HepG2 (cell line): Measurements from ENCODE around the gene TSPAN11. TPM values are rescaled to one million over a fixed set of nuclear protein-coding genes. Genes with fewer than 3 reads are reported as not detected.

Experiments used
- ATAC-seq: fragments of 200-7000 bp; cut with Tn5 transposase; 3 replicates; pipeline ENCODE4 v1.9.1; 2020; ENCODE audit warnings: mild to moderate bottlenecking, moderate library complexity
- BruUV-seq: library from RNA; stranded (reverse); fragments of 400-500 nt; replicated peaks from 2 replicates; lab custom pipeline; 2021; lab: Mats Ljungman, UMichigan
- CTCF ChIA-PET: fragments of 300-600 bp; formaldehyde crosslinking; extraction: SDS; loops from one replicate; lab custom pipeline; 2021; ENCODE audit warnings: low total read pairs, inconsistent platforms, low intra/inter-chr PET ratio; lab: Yijun Ruan, JAX
- POLR2A ChIA-PET: fragments of 350-600 bp; sonication (Branson Sonifier 250); formaldehyde crosslinking; loops from one replicate; lab custom pipeline; 2020; ENCODE audit warnings: antibody characterized with exemption, inconsistent platforms; lab: Yijun Ruan, JAX
- DNase-seq: peaks from one replicate; pipeline ENCODE4 v3.0.0-alpha.2; 2015; ENCODE audit warnings: low spot score
- FAIRE-seq: peaks from 3 replicates; lab custom pipeline; 2011; peaks lifted over from hg19 to GRCh38; lab: Jason Lieb, UNC
- H2AFZ ChIP-seq: one replicate; pipeline ENCODE4 v1.6.1; 2011; ENCODE audit warnings: low read length, inconsistent platforms
- H3K27ac ChIP-seq: fragments of 300-600 bp; 3 replicates; pipeline ENCODE4 v1.8.0; 2011; ENCODE audit warnings: mixed run types, mild to moderate bottlenecking, mixed read lengths, low read length, inconsistent platforms; ENCODE audit not compliant: insufficient read depth; ENCODE audit errors: extremely low read length
- H3K27me3 ChIP-seq, 2 experiments: fragments of 200-600 bp in 1 of 2; 2 replicates in 1 of 2; 3 replicates in 1 of 2; pipeline versions ENCODE4 v1.6.0 to v1.8.0; 2011; ENCODE audit warnings: low read length in 2 of 2, mild to moderate bottlenecking in 2 of 2, moderate library complexity in 2 of 2, inconsistent platforms in 1 of 2; ENCODE audit not compliant: insufficient read depth in 2 of 2, control insufficient read depth in 1 of 2
- H3K36me3 ChIP-seq, 2 experiments: fragments of 200-600 bp in 1 of 2; replicated peaks in 1 of 2; 2 replicates in 1 of 2; 3 replicates in 1 of 2; pipeline versions ENCODE4 v1.5.1 to v1.8.0; 2011; ENCODE audit warnings: low read length in 2 of 2, inconsistent platforms in 1 of 2; ENCODE audit not compliant: insufficient read depth in 2 of 2, control insufficient read depth in 1 of 2
- H3K4me1 ChIP-seq: 2 replicates; pipeline ENCODE4 v1.5.1; 2012; ENCODE audit warnings: low read length, inconsistent platforms; ENCODE audit not compliant: insufficient read depth
- H3K4me2 ChIP-seq: 2 replicates; pipeline ENCODE4 v1.6.0; 2011; ENCODE audit warnings: low read depth, low read length, inconsistent platforms
- H3K4me3 ChIP-seq, 3 experiments: fragments of 200-600 bp in 1 of 3; sonication (generic), shearing (Covaris generic) in 1 of 3; replicated peaks in 1 of 3; 2 replicates each; pipeline ENCODE4 v1.5.1; 2011 to 2016; ENCODE audit warnings: low read length in 3 of 3, inconsistent platforms in 2 of 3, low read depth in 2 of 3, mild to moderate bottlenecking in 2 of 3, control low read depth in 1 of 3, mixed read lengths in 1 of 3; ENCODE audit not compliant: insufficient read depth in 1 of 3
- H3K79me2 ChIP-seq: one replicate; pipeline ENCODE4 v1.6.1; 2011; ENCODE audit warnings: low read length, inconsistent platforms; ENCODE audit not compliant: insufficient read depth
- H3K9ac ChIP-seq: 2 replicates; pipeline ENCODE4 v1.6.0; 2011; ENCODE audit warnings: mild to moderate bottlenecking, low read depth, low read length, inconsistent platforms; ENCODE audit not compliant: insufficient read depth
- H3K9me3 ChIP-seq: 2 replicates; pipeline ENCODE4 v1.5.1; 2012; ENCODE audit warnings: mild to moderate bottlenecking, low read length
- H4K20me1 ChIP-seq: 2 replicates; pipeline ENCODE4 v1.6.0; 2011; ENCODE audit warnings: inconsistent platforms, mild to moderate bottlenecking, low read length, moderate library complexity; ENCODE audit not compliant: insufficient read depth
- ARNTL ChIP-seq: sonication (generic); formaldehyde crosslinking; IDR thresholded peaks from 2 replicates; pipeline ENCODE4 v1.4.0; 2020; ENCODE audit warnings: mild to moderate bottlenecking, missing genetic modification reagents
- ATF7 ChIP-seq, 2 experiments: fragments of 450-650 bp in 1 of 2; sonication (generic) in 1 of 2; formaldehyde crosslinking in 1 of 2; IDR thresholded peaks; 2 replicates each; pipeline versions ENCODE4 v1.4.0 to v1.6.1; 2016 to 2020; ENCODE audit warnings: antibody characterized with exemption in 1 of 2, mild to moderate bottlenecking in 1 of 2, missing genetic modification reagents in 1 of 2
- ATM ChIP-seq: fragments of 450-650 bp; IDR thresholded peaks from 2 replicates; pipeline ENCODE4 v1.7.1; 2017; ENCODE audit warnings: mild to moderate bottlenecking, borderline replicate concordance
- KDM5B ChIP-seq: sonication (generic); formaldehyde crosslinking; IDR thresholded peaks from 2 replicates; pipeline ENCODE4 v1.4.0; 2020; ENCODE audit warnings: missing genetic modification reagents, mild to moderate bottlenecking, borderline replicate concordance
- MED13 ChIP-seq: sonication (generic); formaldehyde crosslinking; IDR thresholded peaks from 2 replicates; pipeline ENCODE4 v1.5.0; 2020; ENCODE audit warnings: missing genetic modification reagents
- NRL ChIP-seq: sonication (generic); formaldehyde crosslinking; IDR thresholded peaks from 2 replicates; pipeline ENCODE4 v1.5.0; 2020; ENCODE audit warnings: missing genetic modification reagents, mild to moderate bottlenecking, moderate library complexity, borderline replicate concordance
- SALL1 ChIP-seq: sonication (generic); formaldehyde crosslinking; IDR thresholded peaks from 2 replicates; pipeline ENCODE4 v1.8.0; 2022; ENCODE audit warnings: mild to moderate bottlenecking, missing genetic modification reagents
- ZFX ChIP-seq: sonication (generic); formaldehyde crosslinking; IDR thresholded peaks from 2 replicates; pipeline ENCODE4 v1.4.0; 2020; ENCODE audit warnings: mild to moderate bottlenecking, low read depth, missing genetic modification reagents, moderate library complexity
- ZNF350 ChIP-seq: sonication (generic); formaldehyde crosslinking; IDR thresholded peaks from 2 replicates; pipeline ENCODE4 v1.4.0; 2020; ENCODE audit warnings: mild to moderate bottlenecking, low read depth, missing genetic modification reagents, borderline replicate concordance
- WGBS: methylation state at CpG from one replicate; pipeline ENCODE4 v1.1.6; 2017; ENCODE audit warnings: low lambda C conversion rate; 5-methylcytosine and 5-hydroxymethylcytosine counted together
- in situ Hi-C: cut with HindIII; loops from 2 replicates; pipeline ENCODE4 v1.10.0; 2017; ENCODE audit warnings: low pct_unique_long_range_greater_than_20kb; ENCODE audit not compliant: extremely low pct_ligation_motif_present
- intact Hi-C: fragments of 100-400 bp; cut with micrococcal nuclease; formaldehyde crosslinking; loops from one replicate; pipeline ENCODE4 v1.10.0; 2022; ENCODE audit not compliant: unreplicated experiment
- polyA plus RNA-seq, 8 experiments: library from polyadenylated mRNA; depleted of rRNA in 3 of 8; stranded (reverse) in 7 of 8; unstranded in 1 of 8; fragments of >200 nt; fragmentation: Illumina TruSeq in 4 of 8; extraction: Trizol in 4 of 8; gene quantifications; 2 replicates each; pipeline versions ENCODE4 v1.2.1 to v1.2.3, GENCODE V29; 2011 to 2016; ENCODE audit warnings: low read depth in 4 of 8, missing spikeins in 1 of 8, mixed read lengths in 1 of 8; ENCODE audit not compliant: insufficient read depth in 1 of 8
- total RNA-seq, 5 experiments: library from RNA; depleted of rRNA; stranded (reverse); fragments of >200 nt; fragmentation: Illumina TruSeq; extraction: Trizol; gene quantifications; 2 replicates each; pipeline ENCODE4 v1.2.3, GENCODE V29; 2016; ENCODE audit warnings: low read depth in 1 of 5
- TF ChIP-seq, protein P1 (sequence below): sonication (generic); formaldehyde crosslinking; IDR thresholded peaks from 2 replicates; pipeline ENCODE4 v1.4.0; 2020; ENCODE audit warnings: mild to moderate bottlenecking, missing genetic modification reagents
- TF ChIP-seq, protein P2 (sequence below): IDR thresholded peaks from 2 replicates; pipeline ENCODE4 v1.6.1; 2012; ENCODE audit warnings: inconsistent platforms
- TF ChIP-seq, protein P3 (sequence below): sonication (generic); formaldehyde crosslinking; IDR thresholded peaks from 2 replicates; pipeline ENCODE4 v1.5.1; 2020; ENCODE audit warnings: missing genetic modification reagents, mild to moderate bottlenecking, borderline replicate concordance
- TF ChIP-seq, protein P4 (sequence below): sonication (generic); formaldehyde crosslinking; IDR thresholded peaks from 2 replicates; pipeline ENCODE4 v1.5.1; 2020; ENCODE audit warnings: missing genetic modification reagents, mild to moderate bottlenecking, borderline replicate concordance

The TSPAN11 gene
- total and polyA plus RNA-seq, 2 of the 13 experiments (the other 11 are each of a cell fraction or from before 2014, with no cell fraction given): 0.01 to 0.07 TPM

DNA sequence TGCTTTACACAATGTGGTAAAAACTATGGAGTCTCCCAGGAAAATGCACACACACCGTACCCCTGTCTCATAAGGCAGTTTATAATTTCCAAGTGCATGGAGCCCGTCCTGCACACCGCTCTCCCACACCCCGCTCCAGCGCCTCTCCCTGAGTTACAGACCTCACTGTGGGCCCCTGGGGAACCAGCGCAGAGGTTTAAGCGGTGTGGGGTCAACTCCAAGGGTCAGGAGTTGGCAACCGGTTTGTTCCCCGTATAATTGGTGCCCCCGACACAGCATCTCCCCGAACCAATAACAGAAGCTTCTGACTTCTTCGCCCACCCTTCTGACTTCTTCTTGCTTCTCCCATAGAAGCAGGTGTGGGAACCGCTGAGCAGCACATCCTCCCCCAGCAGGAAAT lies 88.7 kb downstream of the TSPAN11 start:
- WGBS: 55% methylated on average over 13 of the region's 13 CpGs
- no peaks in the 10 kb centered on the region for H3K79me2 ChIP-seq
- no TSS peak for BruUV-seq
- no peaks in the 10 kb centered on the region for H4K20me1 ChIP-seq
- TF ChIP-seq ZFX (CRISPR knock-in tag) (no peak), ATM (no peak), ARNTL (no peak), ATF7 (IDR thresholded peaks at IDR 0.05) (no peak), ATF7 (CRISPR knock-in tag; IDR thresholded peaks at IDR 0.05) (no peak), SALL1 (CRISPR knock-in tag) (no peak), NRL (CRISPR knock-in tag) (no peak), ZNF350 (no peak), MED13 (CRISPR knock-in tag) (no peak), KDM5B (CRISPR knock-in tag) (no peak)
- TF ChIP-seq, protein P1, sequence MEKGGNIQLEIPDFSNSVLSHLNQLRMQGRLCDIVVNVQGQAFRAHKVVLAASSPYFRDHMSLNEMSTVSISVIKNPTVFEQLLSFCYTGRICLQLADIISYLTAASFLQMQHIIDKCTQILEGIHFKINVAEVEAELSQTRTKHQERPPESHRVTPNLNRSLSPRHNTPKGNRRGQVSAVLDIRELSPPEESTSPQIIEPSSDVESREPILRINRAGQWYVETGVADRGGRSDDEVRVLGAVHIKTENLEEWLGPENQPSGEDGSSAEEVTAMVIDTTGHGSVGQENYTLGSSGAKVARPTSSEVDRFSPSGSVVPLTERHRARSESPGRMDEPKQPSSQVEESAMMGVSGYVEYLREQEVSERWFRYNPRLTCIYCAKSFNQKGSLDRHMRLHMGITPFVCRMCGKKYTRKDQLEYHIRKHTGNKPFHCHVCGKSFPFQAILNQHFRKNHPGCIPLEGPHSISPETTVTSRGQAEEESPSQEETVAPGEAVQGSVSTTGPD (CRISPR knock-in tag): no peak
- TF ChIP-seq, protein P2, sequence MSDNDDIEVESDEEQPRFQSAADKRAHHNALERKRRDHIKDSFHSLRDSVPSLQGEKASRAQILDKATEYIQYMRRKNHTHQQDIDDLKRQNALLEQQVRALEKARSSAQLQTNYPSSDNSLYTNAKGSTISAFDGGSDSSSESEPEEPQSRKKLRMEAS: no peak
- TF ChIP-seq, protein P3, sequence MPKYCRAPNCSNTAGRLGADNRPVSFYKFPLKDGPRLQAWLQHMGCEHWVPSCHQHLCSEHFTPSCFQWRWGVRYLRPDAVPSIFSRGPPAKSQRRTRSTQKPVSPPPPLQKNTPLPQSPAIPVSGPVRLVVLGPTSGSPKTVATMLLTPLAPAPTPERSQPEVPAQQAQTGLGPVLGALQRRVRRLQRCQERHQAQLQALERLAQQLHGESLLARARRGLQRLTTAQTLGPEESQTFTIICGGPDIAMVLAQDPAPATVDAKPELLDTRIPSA (CRISPR knock-in tag): no peak
- TF ChIP-seq, protein P4, sequence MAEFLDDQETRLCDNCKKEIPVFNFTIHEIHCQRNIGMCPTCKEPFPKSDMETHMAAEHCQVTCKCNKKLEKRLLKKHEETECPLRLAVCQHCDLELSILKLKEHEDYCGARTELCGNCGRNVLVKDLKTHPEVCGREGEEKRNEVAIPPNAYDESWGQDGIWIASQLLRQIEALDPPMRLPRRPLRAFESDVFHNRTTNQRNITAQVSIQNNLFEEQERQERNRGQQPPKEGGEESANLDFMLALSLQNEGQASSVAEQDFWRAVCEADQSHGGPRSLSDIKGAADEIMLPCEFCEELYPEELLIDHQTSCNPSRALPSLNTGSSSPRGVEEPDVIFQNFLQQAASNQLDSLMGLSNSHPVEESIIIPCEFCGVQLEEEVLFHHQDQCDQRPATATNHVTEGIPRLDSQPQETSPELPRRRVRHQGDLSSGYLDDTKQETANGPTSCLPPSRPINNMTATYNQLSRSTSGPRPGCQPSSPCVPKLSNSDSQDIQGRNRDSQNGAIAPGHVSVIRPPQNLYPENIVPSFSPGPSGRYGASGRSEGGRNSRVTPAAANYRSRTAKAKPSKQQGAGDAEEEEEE (CRISPR knock-in tag): no peak
- H3K9me3 ChIP-seq: no peaks in the 10 kb centered on the region
- H3K4me1 ChIP-seq: peaks cover 2% of the 10 kb centered on the region; the same call in 1 of the 2 replicates
- H2AFZ ChIP-seq: no peak overlapping the region
- DNase-seq (no peak), FAIRE-seq (no peak), ATAC-seq (no peak)
- in situ Hi-C loops (no loop called here), intact Hi-C loops (no loop called here)
- no peak overlapping the region for H3K27ac ChIP-seq
- no peak overlapping the region for H3K4me3 ChIP-seq
- POLR2A ChIA-PET: no interaction called here
- H3K27me3 ChIP-seq: peaks cover 0 to 8% of the 10 kb centered on the region in 2 experiments; a peak in 3 of 5 replicates
- H3K36me3 ChIP-seq: no peaks in the 10 kb centered on the region
- H3K9ac ChIP-seq: no peak overlapping the region
- no peak overlapping the region for H3K4me2 ChIP-seq
- CTCF ChIA-PET: no interaction called here
